ENCODE results near the gene FAM171A2.
A peak's percentile ranks its signal among the peaks of the same experiment; 100 is the strongest.
"Not testable (repeated sequence)": the region's sequence is repeated elsewhere in the genome, so short reads cannot be mapped to it uniquely, and the experiment has no call there.

Gene FAM171A2

GRCh38 chr17:44360826-44361225 lies 2.8 kb downstream of the FAM171A2 start:
- peak; percentile 27 for DNase-seq (ENCODE audit: low read depth)

GRCh38 chr17:44360144-44360533 lies 3.5 kb downstream of the FAM171A2 start:
- no peak for DNase-seq (ENCODE audit: low read depth)

GRCh38 chr17:44359458-44360143 lies 4.1 kb downstream of the FAM171A2 start:
- DNase-seq (ENCODE audit: low read depth), result no peak

GRCh38 chr17:44359006-44359405 lies 4.6 kb downstream of the FAM171A2 start:
- DNase-seq (ENCODE audit: low read depth), result no peak

- no peak for DNase-seq (ENCODE audit: low read depth)
Observed at GRCh38 chr17:44358066-44358465, 5.6 kb downstream of the FAM171A2 start.

GRCh38 chr17:44356241-44356640 lies 7.4 kb downstream of the FAM171A2 start:
- no peak for DNase-seq (ENCODE audit: low read depth)

GRCh38 chr17:44355642-44356099 lies 8.0 kb downstream of the FAM171A2 start:
- DNase-seq (ENCODE audit: low read depth), result no peak

GRCh38 chr17:44354582-44355561 lies 8.8 kb downstream of the FAM171A2 start:
- no peak for DNase-seq (ENCODE audit: low read depth)

- no peak for DNase-seq (ENCODE audit: low read depth)
Observed at GRCh38 chr17:44353672-44354331, 9.9 kb downstream of the FAM171A2 start.

GRCh38 chr17:44352828-44353671 lies 10.6 kb downstream of the FAM171A2 start:
- no peak for DNase-seq (ENCODE audit: low read depth)

- no peak for DNase-seq (ENCODE audit: low read depth)
Observed at GRCh38 chr17:44351961-44352827, 11.5 kb downstream of the FAM171A2 start.

GRCh38 chr17:44351464-44351863 lies 12.2 kb downstream of the FAM171A2 start:
- no peak for DNase-seq (ENCODE audit: low read depth)

- no peak for DNase-seq (ENCODE audit: low read depth)
Observed at GRCh38 chr17:44350733-44351226, 12.9 kb downstream of the FAM171A2 start.

GRCh38 chr17:44349553-44350070 lies 14.0 kb downstream of the FAM171A2 start:
- no peak for DNase-seq (ENCODE audit: low read depth)

GRCh38 chr17:44348988-44349364 lies 14.7 kb downstream of the FAM171A2 start:
- DNase-seq (ENCODE audit: low read depth), result no peak

- DNase-seq (ENCODE audit: low read depth), result no peak
Observed at GRCh38 chr17:44348234-44348987, 15.2 kb downstream of the FAM171A2 start.

GRCh38 chr17:44347206-44348055 lies 16.2 kb downstream of the FAM171A2 start:
- DNase-seq (ENCODE audit: low read depth), result not testable (repeated sequence)

- DNase-seq (ENCODE audit: low read depth), result no peak
Observed at GRCh38 chr17:44346064-44346844, 17.4 kb downstream of the FAM171A2 start.

Measured in fibroblast of the conjunctiva (primary cell).